AG08395 (cell line): ENCODE measurements around the gene ARFGAP1.
A peak's percentile ranks its signal among the peaks of the same experiment; 100 is the strongest.

ENCODE experiments used
- DNase-seq: peaks from one replicate; pipeline ENCODE4 v3.0.0; 2012; ENCODE audit warnings: mixed read lengths, low spot score

Gene ARFGAP1

GRCh38 chr20:63309261-63310071, 36.9 kb downstream of the ARFGAP1 start:
- peak; percentile 69 for DNase-seq

DNA sequence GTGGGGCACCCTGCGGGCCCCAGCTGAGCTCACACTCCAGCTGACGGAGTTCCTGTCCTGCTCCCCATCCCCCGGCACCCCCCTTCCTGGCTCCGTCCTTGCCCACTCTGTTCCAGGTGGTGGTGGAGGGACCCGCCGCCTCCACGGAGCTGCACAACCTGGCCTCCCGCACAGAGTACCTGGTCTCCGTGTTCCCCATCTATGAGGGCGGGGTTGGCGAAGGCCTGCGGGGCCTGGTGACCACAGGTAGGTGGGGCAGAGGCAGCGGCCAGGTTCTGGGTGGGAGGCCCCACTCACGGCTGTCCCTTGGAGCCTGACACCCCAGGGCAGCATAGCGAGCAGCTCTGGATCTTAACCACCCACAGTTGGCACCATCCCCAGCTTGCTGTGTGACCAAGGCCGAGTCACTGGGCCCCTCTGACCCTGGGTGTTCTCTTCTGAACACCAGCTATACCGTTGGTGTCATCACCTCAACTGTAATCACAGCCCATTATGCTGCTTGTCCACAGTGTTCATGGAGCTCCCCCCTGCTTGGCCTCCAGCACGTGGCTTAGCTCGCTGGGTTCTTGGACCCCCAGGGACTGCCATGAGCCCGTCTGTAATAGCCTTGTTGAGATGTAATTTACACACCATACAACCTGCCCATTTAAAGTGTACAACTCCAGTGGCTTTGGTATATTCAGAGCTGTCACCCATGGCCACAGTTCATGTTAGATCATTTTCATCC, 37.8 kb downstream of the ARFGAP1 start:
- DNase-seq = no peak

DNA sequence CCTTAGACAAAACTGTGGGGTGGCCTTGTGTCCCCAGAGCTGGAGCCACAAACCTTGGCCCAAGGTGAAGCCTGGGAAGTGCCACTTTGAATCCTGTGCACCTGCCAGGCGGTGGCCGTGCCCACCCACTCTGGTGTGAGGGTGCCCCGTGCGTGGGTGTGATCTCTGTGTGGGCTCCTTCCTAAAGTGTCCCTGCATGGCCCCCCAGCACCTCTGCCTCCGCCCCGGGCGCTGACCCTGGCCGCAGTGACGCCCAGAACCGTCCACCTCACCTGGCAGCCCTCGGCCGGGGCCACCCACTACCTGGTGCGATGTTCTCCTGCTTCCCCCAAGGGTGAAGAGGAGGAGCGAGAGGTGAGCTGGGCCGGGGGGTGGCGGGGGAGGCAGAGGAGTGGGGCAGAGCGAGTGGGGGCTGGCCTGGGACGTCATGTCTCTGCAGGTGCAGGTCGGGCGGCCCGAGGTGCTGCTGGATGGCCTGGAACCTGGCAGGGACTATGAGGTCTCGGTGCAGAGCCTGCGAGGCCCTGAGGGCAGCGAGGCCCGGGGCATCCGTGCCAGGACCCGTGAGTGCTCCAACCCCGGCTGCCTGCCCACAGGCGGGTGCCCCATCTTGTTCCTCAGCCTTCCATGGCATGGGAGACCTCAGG, 38.7 kb downstream of the ARFGAP1 start:
- no peak for DNase-seq

GRCh38 chr20:63311833-63312243, 39.2 kb downstream of the ARFGAP1 start:
- no peak for DNase-seq

DNA sequence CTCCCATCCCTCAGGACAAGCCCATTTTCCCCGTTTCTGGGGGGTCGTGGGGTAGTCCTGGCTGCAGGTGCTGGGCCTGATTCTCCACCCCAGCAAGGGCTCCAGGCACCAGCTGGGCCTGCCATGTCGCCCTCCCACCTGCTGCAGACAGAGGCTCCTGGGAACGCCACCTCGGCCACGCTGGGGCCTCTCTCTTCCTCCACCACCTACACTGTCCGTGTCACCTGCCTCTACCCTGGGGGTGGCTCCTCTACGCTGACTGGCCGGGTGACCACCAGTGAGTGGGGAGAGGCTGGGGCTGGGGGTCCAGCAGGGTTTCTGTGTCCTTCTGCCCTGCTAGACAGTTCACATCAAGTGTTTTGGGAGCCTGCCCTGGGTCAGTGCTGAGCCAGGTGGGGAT, 39.7 kb downstream of the ARFGAP1 start:
- no peak for DNase-seq

- DNase-seq = no peak
These were observed 40.2 kb downstream of the ARFGAP1 start for GRCh38 chr20:63312690-63313348.

DNA sequence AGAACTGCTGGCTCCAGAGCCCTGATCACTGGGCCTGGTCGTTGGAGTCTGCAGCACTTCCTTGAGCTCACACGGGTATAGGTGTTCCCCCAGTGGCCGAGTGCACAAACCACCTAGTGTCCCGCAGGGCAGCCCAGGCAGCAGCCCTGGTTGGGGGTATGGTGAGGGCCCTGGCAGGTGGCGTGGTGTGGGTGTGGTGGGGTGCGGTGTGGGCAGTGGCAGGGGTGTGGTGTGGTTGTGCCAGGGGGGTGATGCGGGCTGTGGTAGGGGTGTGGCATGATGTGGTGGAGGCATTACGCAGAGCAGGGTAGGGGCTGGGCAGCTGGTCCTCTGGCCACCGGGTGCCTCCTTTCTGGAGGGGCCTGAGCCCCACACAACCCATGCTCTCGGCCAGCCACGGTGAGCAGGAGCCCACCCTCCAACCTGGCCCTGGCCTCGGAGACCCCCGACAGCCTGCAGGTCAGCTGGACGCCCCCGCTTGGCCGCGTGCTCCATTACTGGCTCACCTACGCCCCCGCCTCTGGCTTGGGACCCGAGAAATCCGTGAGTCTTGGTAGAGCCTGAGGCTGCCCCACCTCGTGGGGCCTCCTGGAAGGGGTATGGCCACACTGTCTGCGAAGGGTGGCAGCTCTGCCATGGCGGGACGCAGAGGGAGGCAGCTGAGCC, 40.9 kb downstream of the ARFGAP1 start:
- DNase-seq = no peak

DNA sequence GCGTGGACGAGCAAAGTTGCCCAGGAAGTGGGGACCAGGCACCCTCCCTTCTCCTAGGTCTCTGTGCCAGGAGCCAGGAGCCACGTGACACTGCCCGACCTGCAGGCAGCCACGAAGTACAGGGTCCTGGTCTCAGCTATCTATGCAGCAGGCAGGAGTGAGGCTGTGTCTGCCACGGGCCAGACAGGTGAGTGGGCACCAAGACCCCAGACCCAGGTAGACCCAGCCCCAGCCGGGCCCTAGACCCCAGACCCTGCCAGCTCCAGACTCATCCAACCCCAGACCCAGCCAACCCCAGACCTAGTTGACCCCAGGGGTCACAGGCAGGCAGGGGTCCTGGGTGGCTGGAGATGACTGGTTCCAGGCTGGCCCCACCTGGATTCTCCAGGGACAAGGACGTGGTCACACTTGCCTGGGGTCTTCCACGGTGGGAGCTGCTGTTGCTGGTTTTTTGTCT, 41.4 kb downstream of the ARFGAP1 start:
- no peak for DNase-seq

DNA sequence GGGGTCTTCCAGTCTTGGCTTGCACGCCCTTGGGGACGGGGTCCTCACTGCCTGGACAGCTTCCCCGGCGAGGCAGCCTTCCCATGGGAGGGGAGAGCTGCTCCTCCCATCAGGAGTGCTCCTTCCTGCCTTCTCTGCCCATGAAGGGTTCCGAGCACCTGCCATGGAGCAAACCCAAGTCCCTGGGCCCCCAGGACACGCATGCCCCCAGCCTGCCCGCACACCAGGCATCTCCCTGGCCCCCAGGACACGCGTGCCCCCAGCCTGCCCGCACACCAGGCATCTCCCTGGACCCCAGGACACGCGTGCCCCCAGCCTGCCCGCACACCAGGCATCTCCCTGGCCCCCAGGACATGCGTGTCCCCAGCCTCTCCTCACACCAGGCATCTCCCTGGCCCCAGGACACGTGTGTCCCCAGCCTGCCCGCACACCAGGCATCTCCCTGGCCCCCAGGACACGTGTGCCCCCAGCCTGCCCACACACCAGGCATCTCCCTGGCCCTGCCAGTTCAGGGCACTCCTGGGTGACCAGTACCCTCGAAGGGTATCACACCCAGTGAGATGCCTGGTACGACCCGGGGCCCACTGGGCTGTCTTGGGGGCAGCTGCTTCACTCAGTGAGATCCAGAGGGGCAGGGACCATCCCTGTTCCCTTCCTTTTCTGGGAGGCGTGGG, 42.1 kb downstream of the ARFGAP1 start:
- DNase-seq = no peak

- DNase-seq = no peak
These were observed 42.7 kb downstream of the ARFGAP1 start for GRCh38 chr20:63315240-63315689.

DNA sequence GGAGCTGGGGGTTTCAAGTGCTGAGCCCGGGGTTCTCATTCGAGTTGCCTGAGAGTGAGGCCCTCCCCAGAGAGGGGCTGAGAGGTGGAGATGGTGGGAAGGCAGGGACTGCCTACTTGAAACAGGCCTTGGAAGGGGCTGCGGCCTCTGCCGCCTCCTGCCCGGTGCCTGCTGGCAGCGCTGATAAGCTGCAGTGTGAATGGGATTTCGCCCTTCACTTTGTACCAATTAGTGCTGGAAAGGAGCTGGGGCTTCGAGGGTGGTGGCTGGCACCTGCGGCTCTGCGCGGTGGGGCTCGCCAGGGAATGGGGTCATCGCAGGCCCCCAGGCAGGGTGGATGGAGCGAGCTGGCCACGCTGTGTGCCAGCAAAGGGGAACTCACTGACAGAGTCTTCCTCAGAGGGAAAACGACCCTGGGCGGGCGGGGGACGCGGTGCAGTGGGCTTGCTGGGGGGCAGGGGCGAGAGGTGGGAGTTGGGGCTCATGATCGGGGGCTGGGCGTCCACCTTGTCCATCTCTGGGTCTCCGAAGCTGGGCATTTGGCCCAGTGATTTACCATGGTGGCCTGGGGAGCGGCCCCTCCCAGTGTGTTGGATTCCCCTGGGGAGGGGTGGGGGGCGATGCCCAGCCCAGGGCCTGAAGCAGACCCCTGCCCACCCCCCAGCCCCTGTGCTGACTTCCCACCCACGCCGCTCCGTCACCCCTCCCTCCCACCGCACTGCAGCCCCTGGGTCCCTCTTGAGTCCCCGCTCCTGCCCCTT, 43.3 kb downstream of the ARFGAP1 start:
- no peak for DNase-seq

DNA sequence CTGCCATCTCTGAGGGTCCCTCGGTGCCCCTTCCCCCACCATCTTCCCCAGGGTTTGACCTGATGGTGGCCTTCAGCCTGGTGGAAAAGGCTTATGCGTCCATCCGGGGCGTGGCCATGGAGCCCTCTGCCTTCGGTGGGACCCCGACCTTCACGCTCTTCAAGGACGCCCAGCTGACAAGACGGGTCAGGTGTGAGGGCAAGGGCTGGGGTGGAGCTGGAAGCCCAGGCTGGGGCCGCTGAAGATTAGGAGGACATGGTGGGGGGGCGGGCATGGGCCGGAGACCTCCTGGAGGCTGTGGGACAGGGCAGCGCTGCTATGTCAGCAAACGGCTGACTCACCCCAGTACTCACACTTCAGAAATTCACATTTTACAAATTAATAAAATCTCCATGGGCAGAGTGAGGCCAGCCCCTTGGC, 43.9 kb downstream of the ARFGAP1 start:
- DNase-seq = no peak

DNA sequence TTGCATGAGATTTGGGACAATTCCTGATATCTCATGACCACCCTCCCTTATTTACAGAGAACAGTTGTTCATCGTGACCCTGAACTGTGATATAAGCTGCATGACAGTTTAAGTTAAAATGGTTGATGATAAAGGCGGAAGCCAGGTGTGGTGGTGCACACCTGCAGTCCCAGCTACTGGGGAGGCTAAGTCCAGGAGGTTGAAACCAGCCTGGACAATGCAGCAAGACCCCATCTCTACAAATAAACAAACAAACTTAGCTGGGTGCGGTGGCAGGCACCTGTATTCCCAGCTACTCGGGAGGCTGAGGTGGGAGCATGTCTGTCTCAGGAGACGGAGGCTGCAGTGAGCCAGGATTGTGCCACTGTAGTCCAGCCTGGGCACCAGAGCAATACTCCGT, 44.4 kb downstream of the ARFGAP1 start:
- DNase-seq = no peak

- no peak for DNase-seq
These were observed 45.1 kb downstream of the ARFGAP1 start for GRCh38 chr20:63317601-63318291.

GRCh38 chr20:63318391-63319163, 46.0 kb downstream of the ARFGAP1 start:
- no peak for DNase-seq

- no peak for DNase-seq
These were observed 46.8 kb downstream of the ARFGAP1 start for GRCh38 chr20:63319164-63320040.

GRCh38 chr20:63320041-63320511, 47.5 kb downstream of the ARFGAP1 start:
- no peak for DNase-seq
